Testis (tissue), 3 donors: Measurements from ENCODE around the gene YJEFN3. TPM values are rescaled to one million over a fixed set of nuclear protein-coding genes. Genes with fewer than 3 reads are reported as not detected.
A peak's percentile ranks its signal among the peaks of the same experiment; 100 is the strongest.

Source experiments
- DNase-seq: peaks from one replicate; pipeline ENCODE4 v3.0.0-alpha.2; 2019
- H3K27ac ChIP-seq, 2 donors: fragments of 200-600 bp; sonication (generic); one replicate each; pipeline ENCODE4 v1.5.1; 2019
- H3K27me3 ChIP-seq: fragments of 200-600 bp; sonication (generic); one replicate; pipeline ENCODE4 v1.5.1; 2019
- H3K36me3 ChIP-seq: fragments of 200-600 bp; sonication (generic); one replicate; pipeline ENCODE4 v1.5.1; 2017; ENCODE audit warnings: low read depth; ENCODE audit errors: missing control alignments
- H3K4me1 ChIP-seq: fragments of 200-600 bp; sonication (generic); one replicate; pipeline ENCODE4 v1.5.1; 2019
- H3K4me3 ChIP-seq, 2 donors: fragments of 200-600 bp; sonication (generic); one replicate each; pipeline ENCODE4 v1.5.1; 2017 to 2019
- H3K9me3 ChIP-seq: fragments of 200-600 bp; sonication (generic); one replicate; pipeline ENCODE4 v1.5.1; 2017
- POLR2A ChIP-seq: fragments of 450-650 bp; IDR thresholded peaks from one replicate; pipeline ENCODE4 v1.6.1; 2017; ENCODE audit warnings: antibody characterized with exemption, mild to moderate bottlenecking, moderate library complexity
- WGBS, 2 donors: methylation state at CpG; one replicate each; pipeline ENCODE4 v1.1.5; 2018; 5-methylcytosine and 5-hydroxymethylcytosine counted together
- intact Hi-C: fragments of 100-400 bp; cut with DNase I; formaldehyde crosslinking; loops from one replicate; pipeline ENCODE4 v1.15.1; 2023; ENCODE audit warnings: low total_unique reads
- polyA plus RNA-seq: library from polyadenylated mRNA; stranded (reverse); fragments of 350-450 nt; fragmentation: Illumina TruSeq; extraction: RNeasy Lipid Tissue Mini Kit (QIAGEN cat#74804); gene quantifications from one replicate; pipeline ENCODE4 v1.2.3, GENCODE V29; 2014; ENCODE audit warnings: low read depth, low replicate concordance; ENCODE audit not compliant: insufficient read depth
- total RNA-seq, 2 donors: library from RNA; depleted of rRNA; stranded (reverse); fragments of >200 nt; gene quantifications; one replicate each; pipeline ENCODE4 v1.2.3, GENCODE V29; 2016
- TF ChIP-seq, protein P1 (sequence below), 3 experiments: fragments of 450-650 bp in 2 of 3; fragments of 200-600 bp in 1 of 3; sonication (generic) in 1 of 3; IDR thresholded peaks; one replicate each; pipeline ENCODE4 v1.5.1; 2016 to 2019; ENCODE audit warnings: antibody characterized with exemption in 3 of 3, mild to moderate bottlenecking in 2 of 3, moderate library complexity in 1 of 3

YJEFN3 gene
- total and polyA plus RNA-seq, 3 donors from 2014 or later = 24.2 to 49.1 (median 29.3) TPM

DNA sequence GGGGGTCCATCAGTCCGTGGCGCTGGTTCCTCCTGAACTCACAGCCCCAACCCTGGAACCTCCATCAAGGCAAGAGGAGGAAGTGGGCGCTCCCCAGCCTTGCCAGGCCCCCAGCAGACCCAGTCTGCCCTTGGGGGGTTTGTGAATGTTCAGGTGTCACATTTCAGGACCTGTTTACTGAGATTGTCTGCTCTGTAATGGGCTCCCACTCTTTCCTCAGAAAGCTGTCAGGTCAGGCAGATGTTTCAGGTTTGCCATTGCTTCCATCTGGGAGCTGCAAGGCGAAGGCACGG, 42.8 kb upstream of the YJEFN3 start:
- Histone ChIP-seq H3K4me3 (no peak overlapping the region), H3K4me1 (peaks cover 48% of the 10 kb centered on the region), H3K36me3 (no peaks in the 10 kb centered on the region), H3K27me3 (no peaks in the 10 kb centered on the region), H3K9me3 (no peaks in the 10 kb centered on the region), H3K27ac (no peak overlapping the region)
- TF ChIP-seq, protein P1, sequence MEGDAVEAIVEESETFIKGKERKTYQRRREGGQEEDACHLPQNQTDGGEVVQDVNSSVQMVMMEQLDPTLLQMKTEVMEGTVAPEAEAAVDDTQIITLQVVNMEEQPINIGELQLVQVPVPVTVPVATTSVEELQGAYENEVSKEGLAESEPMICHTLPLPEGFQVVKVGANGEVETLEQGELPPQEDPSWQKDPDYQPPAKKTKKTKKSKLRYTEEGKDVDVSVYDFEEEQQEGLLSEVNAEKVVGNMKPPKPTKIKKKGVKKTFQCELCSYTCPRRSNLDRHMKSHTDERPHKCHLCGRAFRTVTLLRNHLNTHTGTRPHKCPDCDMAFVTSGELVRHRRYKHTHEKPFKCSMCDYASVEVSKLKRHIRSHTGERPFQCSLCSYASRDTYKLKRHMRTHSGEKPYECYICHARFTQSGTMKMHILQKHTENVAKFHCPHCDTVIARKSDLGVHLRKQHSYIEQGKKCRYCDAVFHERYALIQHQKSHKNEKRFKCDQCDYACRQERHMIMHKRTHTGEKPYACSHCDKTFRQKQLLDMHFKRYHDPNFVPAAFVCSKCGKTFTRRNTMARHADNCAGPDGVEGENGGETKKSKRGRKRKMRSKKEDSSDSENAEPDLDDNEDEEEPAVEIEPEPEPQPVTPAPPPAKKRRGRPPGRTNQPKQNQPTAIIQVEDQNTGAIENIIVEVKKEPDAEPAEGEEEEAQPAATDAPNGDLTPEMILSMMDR (IDR thresholded peaks at IDR 0.05) = no peak
- no peak for TF ChIP-seq POLR2A
- WGBS, 2 donors = 80 to 92% methylated on average over 2 to 5 of the region's 5 CpGs
- DNase-seq = no peak
- intact Hi-C loops = loop anchor here (5.0 kb wide), 1 partner anchor 119 kb away; no protein-coding TSS in a partner anchor

DNA sequence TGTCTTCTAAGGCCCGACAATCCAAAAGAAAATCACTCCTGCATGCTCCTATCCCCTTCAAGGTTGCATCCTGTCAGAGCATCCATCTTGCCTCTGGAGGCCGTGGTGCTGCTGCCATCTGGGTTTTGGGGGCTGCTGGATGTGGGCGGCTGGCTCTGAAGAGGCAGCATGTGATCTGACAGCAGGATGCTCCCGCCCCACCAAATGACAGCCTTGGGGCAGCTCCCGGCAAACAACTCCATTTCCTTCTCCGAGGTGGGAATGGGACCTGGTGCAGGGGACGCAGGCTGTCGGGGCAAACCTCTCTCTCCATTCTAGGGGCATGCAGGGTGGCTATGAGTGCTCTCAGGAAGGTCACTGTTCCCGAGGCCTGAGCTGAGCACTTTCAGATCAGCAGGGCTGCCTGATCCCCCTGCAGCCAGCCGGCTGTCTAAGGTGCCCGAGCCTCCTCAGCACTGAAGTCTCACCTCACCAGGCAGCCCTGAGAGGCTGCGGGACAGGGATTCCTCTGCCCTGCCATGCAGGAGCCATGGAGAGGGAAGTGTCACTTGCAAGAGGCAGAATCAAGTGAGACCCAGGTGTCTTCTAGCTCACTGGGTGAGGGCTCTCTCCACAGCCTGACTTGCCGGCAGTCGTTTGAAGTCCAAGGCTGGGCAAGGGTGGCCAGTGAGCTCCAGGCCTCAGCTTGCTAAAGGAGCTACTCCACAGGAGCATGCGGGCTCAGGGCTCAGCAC, 42.2 kb upstream of the YJEFN3 start:
- DNase-seq = no peak
- H3K9me3 ChIP-seq = no peaks in the 10 kb centered on the region
- 73 to 83% methylated on average over 4 to 15 of the region's 15 CpGs for WGBS, 2 donors
- TF ChIP-seq, protein P1 (IDR thresholded peaks at IDR 0.05) = no peak
- TF ChIP-seq POLR2A = no peak
- no peaks in the 10 kb centered on the region for H3K36me3 ChIP-seq
- no peak overlapping the region for H3K4me3 ChIP-seq
- peaks cover 53% of the 10 kb centered on the region for H3K4me1 ChIP-seq
- H3K27ac ChIP-seq = no peak overlapping the region
- no peaks in the 10 kb centered on the region for H3K27me3 ChIP-seq
- intact Hi-C loops = loop anchor here (5.0 kb wide), 1 partner anchor 119 kb away; no protein-coding TSS in a partner anchor

DNA sequence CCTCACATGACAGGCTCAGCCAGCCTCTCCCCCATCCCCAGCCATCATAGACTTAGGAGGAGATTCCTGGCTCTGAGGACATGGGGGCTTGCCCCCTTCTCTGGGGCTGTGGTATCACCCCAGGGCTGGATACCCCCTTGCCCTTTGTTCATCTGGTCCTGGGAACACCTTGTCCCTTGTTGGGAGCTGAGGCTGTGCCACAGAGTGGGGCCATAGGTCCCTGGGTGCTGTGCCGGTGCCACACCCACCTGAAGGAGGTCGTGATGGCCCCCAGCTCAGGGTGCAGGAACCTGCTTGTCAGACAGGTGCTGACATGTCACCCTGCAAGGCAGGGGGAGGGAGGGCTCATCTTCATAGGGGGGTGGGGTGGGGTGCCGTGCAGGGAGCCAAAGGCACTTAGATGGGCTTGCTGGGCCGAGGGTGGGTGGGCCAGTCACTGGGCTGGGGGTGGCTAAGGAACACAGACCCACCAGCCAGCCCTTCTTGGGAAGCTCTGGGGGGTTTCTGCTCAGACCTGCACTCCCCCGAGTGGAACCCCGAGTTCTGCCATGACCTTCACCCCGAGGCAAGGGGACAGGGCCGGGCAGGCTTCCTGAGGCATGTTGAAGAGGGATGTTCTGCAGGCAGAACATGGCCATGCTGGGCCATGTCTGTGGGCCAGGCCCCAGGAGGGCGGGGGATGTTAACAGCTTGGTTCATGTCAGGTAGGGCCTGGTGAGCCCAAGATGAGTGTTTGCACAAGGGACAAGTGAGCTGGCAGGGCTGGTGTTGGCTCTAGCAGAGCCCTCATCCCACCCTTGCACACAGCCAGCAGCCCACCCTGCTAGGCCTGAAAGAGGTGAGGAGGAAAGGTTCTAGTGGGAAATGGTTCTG, 41.4 kb upstream of the YJEFN3 start:
- 64 to 80% methylated on average over 1 to 9 of the region's 9 CpGs for WGBS, 2 donors
- Histone ChIP-seq H3K9me3 (no peaks in the 10 kb centered on the region), H3K4me1 (peaks cover 53% of the 10 kb centered on the region), H3K4me3 (no peak overlapping the region), H3K27ac (no peak overlapping the region), H3K36me3 (no peaks in the 10 kb centered on the region), H3K27me3 (no peaks in the 10 kb centered on the region)
- DNase-seq = no peak
- TF ChIP-seq, protein P1 (IDR thresholded peaks at IDR 0.05) = no peak
- no peak for TF ChIP-seq POLR2A
- intact Hi-C loops = loop anchor here (5.0 kb wide), 1 partner anchor 120 kb away; no protein-coding TSS in a partner anchor

DNA sequence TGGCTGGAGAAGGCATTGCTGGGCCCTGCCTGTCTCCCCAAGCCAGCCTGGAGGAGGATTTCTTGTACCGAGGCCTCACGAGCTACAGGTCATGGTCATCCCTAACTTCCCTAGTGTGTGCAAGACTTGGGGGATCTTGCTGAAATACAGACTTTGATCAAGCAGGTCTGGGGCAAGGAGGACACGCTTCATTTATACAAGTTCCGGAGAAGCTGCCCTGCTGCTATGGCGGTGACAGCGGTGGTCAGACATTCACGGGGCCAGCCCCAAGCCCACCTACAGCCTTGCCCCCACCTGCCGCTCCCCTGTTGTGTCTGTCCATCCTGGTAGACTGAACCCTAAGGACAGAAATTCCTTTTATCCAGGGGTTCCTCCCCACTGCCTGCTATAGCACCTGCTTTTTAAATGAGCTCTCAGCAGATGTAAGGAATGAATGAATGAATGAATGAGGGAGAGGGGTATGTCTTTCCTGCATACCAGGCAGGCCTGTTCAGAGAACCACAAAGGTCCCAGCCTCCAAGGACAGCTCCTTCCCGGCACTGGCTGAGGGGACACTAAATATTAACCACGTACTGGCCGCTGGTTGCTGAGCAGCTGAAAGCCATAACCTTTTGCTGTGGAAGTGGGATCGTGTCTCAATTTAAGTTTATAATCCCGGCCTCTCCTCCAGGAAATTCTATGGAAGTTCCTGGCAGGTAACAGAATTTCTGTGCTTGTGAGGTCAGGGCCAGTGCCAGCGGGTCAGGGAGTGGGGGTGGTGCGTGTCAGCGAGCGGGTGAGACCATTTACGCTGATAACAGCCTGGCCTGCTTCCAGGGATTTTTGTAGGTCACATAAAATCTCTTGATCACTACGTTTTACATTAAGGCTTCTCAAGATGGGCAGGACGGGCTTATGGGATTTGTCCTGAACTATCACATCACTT, 40.5 kb upstream of the YJEFN3 start:
- H3K4me3 ChIP-seq = no peak overlapping the region
- peak overlapping the region; percentile 65 to 75 for H3K27ac ChIP-seq
- peak; percentile 43 for DNase-seq
- intact Hi-C loops = loop anchor here (5.0 kb wide), 1 partner anchor 121 kb away; no protein-coding TSS in a partner anchor
- no peaks in the 10 kb centered on the region for H3K36me3 ChIP-seq
- H3K9me3 ChIP-seq = no peaks in the 10 kb centered on the region
- WGBS, 2 donors = 51 to 72% methylated on average over 15 to 20 of the region's 20 CpGs
- no peaks in the 10 kb centered on the region for H3K27me3 ChIP-seq
- H3K4me1 ChIP-seq = peaks cover 53% of the 10 kb centered on the region
- TF ChIP-seq, protein P1 (IDR thresholded peaks at IDR 0.05) = no peak
